GM12891 (cell line): ENCODE measurements around the gene ZNF410.

Experiments
- PAX5 ChIP-seq: IDR thresholded peaks from 2 replicates; pipeline ENCODE4 v1.6.1; 2011; ENCODE audit warnings: low read length, moderate library complexity, mild to moderate bottlenecking; ENCODE audit not compliant: insufficient read depth, severe bottlenecking
- POLR2A ChIP-seq: IDR thresholded peaks from 2 replicates; pipeline ENCODE4 v1.6.1; 2011; ENCODE audit warnings: low read depth, low read length, control low read depth
- POLR2AphosphoS5 ChIP-seq: IDR thresholded peaks from 2 replicates; pipeline ENCODE4 v1.6.1; 2011; ENCODE audit warnings: low read depth, low read length, control low read depth
- POU2F2 ChIP-seq: IDR thresholded peaks from 2 replicates; pipeline ENCODE4 v1.6.1; 2011; ENCODE audit warnings: low read depth, mild to moderate bottlenecking, control low read depth, low read length, moderate library complexity
- SPI1 ChIP-seq: IDR thresholded peaks from 2 replicates; pipeline ENCODE4 v1.6.1; 2011; ENCODE audit warnings: low read depth, low read length, control low read depth
- TAF1 ChIP-seq: IDR thresholded peaks from 2 replicates; pipeline ENCODE4 v1.6.1; 2011; ENCODE audit warnings: low read depth, low read length, control low read depth

DNA sequence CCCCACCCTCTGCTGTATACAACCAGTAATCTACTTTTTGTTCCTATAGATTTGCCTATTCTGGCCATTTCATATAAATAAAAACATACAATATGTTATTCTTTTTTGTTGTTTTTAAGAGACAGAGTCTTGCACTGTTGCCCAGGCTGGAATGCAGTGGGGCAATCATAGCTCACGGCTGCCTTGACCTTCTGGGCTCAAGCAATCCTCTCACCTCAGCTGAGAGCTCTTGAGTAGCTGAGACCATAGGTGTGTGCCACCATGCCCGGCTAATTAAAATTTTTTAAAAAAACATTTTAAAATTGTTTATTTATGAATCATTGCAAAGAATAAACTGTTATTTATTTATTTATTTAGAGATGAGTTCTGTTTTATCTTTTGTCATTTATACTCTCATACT is 23.4 kb upstream of the ZNF410 start:
- TF ChIP-seq TAF1 (no peak), POLR2AphosphoS5 (no peak), POU2F2 (no peak), SPI1 (no peak), POLR2A (no peak), PAX5 (no peak)
